H1 (cell line): ENCODE results near the gene ILDR2. TPM values are rescaled to one million over a fixed set of nuclear protein-coding genes. Genes with fewer than 3 reads are reported as not detected.

Experiments used
- CTCF ChIA-PET: fragments of 300-600 bp; sonication (Branson Sonifier 250); formaldehyde crosslinking; loops from one replicate; lab custom pipeline; 2021; ENCODE audit not compliant: partially characterized antibody; lab: Charles Lee
- POLR2A ChIA-PET: fragments of 300-600 bp; sonication (Branson Sonifier 250); formaldehyde crosslinking; loops from one replicate; lab custom pipeline; 2021; ENCODE audit warnings: inconsistent platforms; ENCODE audit not compliant: partially characterized antibody; lab: Charles Lee
- DNase-seq, 2 experiments: peaks; one replicate each; pipeline versions ENCODE4 v3.0.0 to v3.0.0-alpha.2; 2010 to 2022; ENCODE audit warnings: low spot score in 2 of 2, low read depth in 1 of 2, mixed read lengths in 1 of 2
- FAIRE-seq: peaks from 2 replicates; lab custom pipeline; 2011; peaks lifted over from hg19 to GRCh38; lab: Jason Lieb, UNC
- H2AFZ ChIP-seq: 2 replicates; pipeline ENCODE4 v1.8.1; 2012; ENCODE audit warnings: low read length, inconsistent platforms
- H2AK5ac ChIP-seq: 2 replicates; pipeline ENCODE4 v1.6.1; 2013; ENCODE audit warnings: low read depth, low read length
- H2BK120ac ChIP-seq: replicated peaks from 2 replicates; pipeline ENCODE3; 2013; ENCODE audit warnings: low read depth, low read length, inconsistent platforms
- H2BK12ac ChIP-seq: 2 replicates; pipeline ENCODE4 v1.6.1; 2013; ENCODE audit warnings: low read depth, low read length
- H2BK15ac ChIP-seq: 2 replicates; pipeline ENCODE4 v1.6.1; 2013; ENCODE audit warnings: low read length
- H2BK20ac ChIP-seq: 2 replicates; pipeline ENCODE4 v1.6.1; 2013; ENCODE audit warnings: low read length
- H2BK5ac ChIP-seq: 2 replicates; pipeline ENCODE4 v1.6.1; 2013; ENCODE audit warnings: low read depth, low read length
- H3K14ac ChIP-seq: 2 replicates; pipeline ENCODE4 v1.6.1; 2013; ENCODE audit warnings: inconsistent platforms; ENCODE audit not compliant: insufficient read length
- H3K18ac ChIP-seq: 2 replicates; pipeline ENCODE4 v1.6.1; 2013; ENCODE audit warnings: low read length; ENCODE audit errors: extremely low read depth
- H3K23ac ChIP-seq: 2 replicates; pipeline ENCODE4 v1.6.1; 2013; ENCODE audit warnings: inconsistent platforms; ENCODE audit not compliant: insufficient read length
- H3K23me2 ChIP-seq: 2 replicates; pipeline ENCODE4 v1.6.1; 2013; ENCODE audit warnings: low read depth, low read length
- H3K27ac ChIP-seq: 2 replicates; pipeline ENCODE4 v1.6.1; 2011; ENCODE audit warnings: low read depth, low read length, inconsistent platforms
- H3K27me3 ChIP-seq, 4 experiments: replicated peaks in 1 of 4; 1 replicate in 1 of 4; 2 replicates in 3 of 4; pipeline versions ENCODE4 v1.6.1 to v1.8.1; 2011 to 2013; ENCODE audit warnings: low read length in 3 of 4, mild to moderate bottlenecking in 3 of 4, inconsistent platforms in 2 of 4, mixed read lengths in 2 of 4, moderate library complexity in 1 of 4; ENCODE audit not compliant: control insufficient read depth in 3 of 4, insufficient read depth in 3 of 4; ENCODE audit errors: extremely low read depth in 1 of 4
- H3K36me3 ChIP-seq, 4 experiments: 2 replicates each; pipeline versions ENCODE4 v1.6.1 to v1.8.1; 2011 to 2013; ENCODE audit warnings: mild to moderate bottlenecking in 4 of 4, low read length in 3 of 4, moderate library complexity in 2 of 4, control low read depth in 1 of 4, inconsistent platforms in 1 of 4; ENCODE audit not compliant: insufficient read depth in 4 of 4, control insufficient read depth in 2 of 4
- H3K4ac ChIP-seq: replicated peaks from 2 replicates; pipeline ENCODE3; 2013; ENCODE audit warnings: low read length, low read depth, mixed read lengths, inconsistent platforms; ENCODE audit not compliant: insufficient read length
- H3K4me1 ChIP-seq, 4 experiments: replicated peaks in 1 of 4; 1 replicate in 1 of 4; 2 replicates in 3 of 4; pipeline versions ENCODE4 v1.6.1 to v1.8.1; 2011 to 2013; ENCODE audit warnings: low read length in 3 of 4, inconsistent platforms in 2 of 4, mixed read lengths in 1 of 4; ENCODE audit not compliant: insufficient read depth in 4 of 4, control insufficient read depth in 3 of 4
- H3K4me2 ChIP-seq, 2 experiments: 2 replicates each; pipeline versions ENCODE4 v1.6.1 to v1.8.1; 2011 to 2013; ENCODE audit warnings: low read depth in 2 of 2, low read length in 2 of 2, control low read depth in 1 of 2, inconsistent platforms in 1 of 2, mild to moderate bottlenecking in 1 of 2; ENCODE audit not compliant: insufficient read depth in 1 of 2
- H3K4me3 ChIP-seq, 4 experiments: fragments of 200-600, 300-600 bp in 1 of 4; sonication (generic), shearing (Covaris generic), sonication (Bioruptor Twin) in 1 of 4; 2 replicates each; pipeline versions ENCODE4 v1.5.1 to v1.8.1; 2011 to 2016; ENCODE audit warnings: low read length in 4 of 4, low read depth in 3 of 4, control low read depth in 2 of 4, inconsistent platforms in 2 of 4, mild to moderate bottlenecking in 2 of 4, mixed read lengths in 1 of 4, moderate library complexity in 1 of 4; ENCODE audit not compliant: insufficient read depth in 2 of 4; ENCODE audit errors: extremely low read depth in 1 of 4
- H3K56ac ChIP-seq: replicated peaks from 2 replicates; pipeline ENCODE3; 2013; ENCODE audit warnings: low read depth, mild to moderate bottlenecking, mixed read lengths, low read length, inconsistent platforms; ENCODE audit not compliant: insufficient read length
- H3K79me1 ChIP-seq: 2 replicates; pipeline ENCODE4 v1.6.1; 2013; ENCODE audit warnings: low read depth, low read length, control low read depth
- H3K79me2 ChIP-seq, 2 experiments: 2 replicates each; pipeline versions ENCODE4 v1.6.1 to v1.8.1; 2012 to 2013; ENCODE audit warnings: low read length in 2 of 2, mild to moderate bottlenecking in 2 of 2, inconsistent platforms in 1 of 2; ENCODE audit not compliant: insufficient read depth in 2 of 2, control insufficient read depth in 1 of 2
- H3K9ac ChIP-seq, 4 experiments: replicated peaks in 1 of 4; 1 replicate in 1 of 4; 2 replicates in 3 of 4; pipeline versions ENCODE4 v1.6.1 to v1.8.1; 2011 to 2013; ENCODE audit warnings: low read depth in 3 of 4, low read length in 3 of 4, control low read depth in 2 of 4, mild to moderate bottlenecking in 2 of 4, moderate library complexity in 2 of 4, inconsistent platforms in 1 of 4; ENCODE audit errors: extremely low read depth in 1 of 4
- H3K9me3 ChIP-seq, 2 experiments: 2 replicates each; pipeline versions ENCODE4 v1.6.1 to v1.8.1; 2012 to 2013; ENCODE audit warnings: mild to moderate bottlenecking in 2 of 2, moderate library complexity in 2 of 2, control low read depth in 1 of 2, inconsistent platforms in 1 of 2, low read depth in 1 of 2, low read length in 1 of 2, mixed read lengths in 1 of 2; ENCODE audit not compliant: insufficient read depth in 2 of 2
- H4K20me1 ChIP-seq, 2 experiments: replicated peaks in 1 of 2; 2 replicates each; pipeline versions ENCODE3 to v1.8.1; 2011 to 2013; ENCODE audit warnings: inconsistent platforms in 2 of 2, low read length in 2 of 2, mild to moderate bottlenecking in 1 of 2; ENCODE audit not compliant: insufficient read depth in 2 of 2, control insufficient read depth in 1 of 2
- H4K5ac ChIP-seq: 2 replicates; pipeline ENCODE4 v1.6.1; 2013; ENCODE audit warnings: low read length, low read depth, mixed read lengths, inconsistent platforms; ENCODE audit not compliant: insufficient read length
- H4K8ac ChIP-seq: 2 replicates; pipeline ENCODE4 v1.8.0; 2013; ENCODE audit warnings: mild to moderate bottlenecking, moderate library complexity, low read length, inconsistent platforms; ENCODE audit not compliant: insufficient read depth; ENCODE audit errors: extremely low read depth
- H4K91ac ChIP-seq: replicated peaks from 2 replicates; pipeline ENCODE3; 2013; ENCODE audit warnings: low read length, mixed read lengths, inconsistent platforms; ENCODE audit not compliant: insufficient read length
- BACH1 ChIP-seq: IDR thresholded peaks from 2 replicates; pipeline ENCODE4 v1.6.1; 2012; ENCODE audit warnings: low read length, improper control_type of control experiment
- CBX5 ChIP-seq: fragments of 300-800, 300-1000 bp; sonication (generic); IDR thresholded peaks from 2 replicates; pipeline ENCODE4 v1.7.1; 2016; ENCODE audit warnings: antibody characterized with exemption, low read length, low read depth
- CHD2 ChIP-seq: IDR thresholded peaks from 2 replicates; pipeline ENCODE4 v1.6.1; 2012; ENCODE audit warnings: low read length, improper control_type of control experiment
- EP300 ChIP-seq, 2 experiments: IDR thresholded peaks; 1 replicate in 1 of 2; 2 replicates in 1 of 2; pipeline ENCODE4 v1.6.1; 2011 to 2012; ENCODE audit warnings: low read depth in 2 of 2, low read length in 2 of 2, mild to moderate bottlenecking in 2 of 2, borderline replicate concordance in 1 of 2, inconsistent platforms in 1 of 2, moderate library complexity in 1 of 2
- KDM4A ChIP-seq: IDR thresholded peaks from one replicate; pipeline ENCODE4 v1.7.1; 2012; ENCODE audit warnings: low read depth, mild to moderate bottlenecking, moderate library complexity, low read length, inconsistent platforms; ENCODE audit not compliant: severe bottlenecking
- MAFK ChIP-seq: IDR thresholded peaks from 2 replicates; pipeline ENCODE4 v1.6.1; 2012; ENCODE audit warnings: low read depth, mild to moderate bottlenecking, improper control_type of control experiment, low read length
- NANOG ChIP-seq: IDR thresholded peaks from 2 replicates; pipeline ENCODE4 v1.6.1; 2011; ENCODE audit warnings: low read length, low read depth, mild to moderate bottlenecking, inconsistent platforms; ENCODE audit not compliant: insufficient read depth, poor library complexity, severe bottlenecking
- POU5F1 ChIP-seq: IDR thresholded peaks from 2 replicates; pipeline ENCODE4 v1.6.1; 2011; ENCODE audit warnings: low read depth, mild to moderate bottlenecking, low read length, moderate library complexity
- RAD21 ChIP-seq, 2 experiments: IDR thresholded peaks in 1 of 2; conservative IDR thresholded peaks in 1 of 2; 2 replicates each; pipeline ENCODE4 v1.6.1; 2011; ENCODE audit warnings: low read depth in 2 of 2, low read length in 2 of 2, improper control_type of control experiment in 1 of 2, inconsistent platforms in 1 of 2, mild to moderate bottlenecking in 1 of 2, moderate library complexity in 1 of 2
- RBBP5 ChIP-seq: IDR thresholded peaks from 2 replicates; pipeline ENCODE4 v1.7.1; 2012; ENCODE audit warnings: low read depth, mild to moderate bottlenecking, inconsistent platforms, low read length, moderate library complexity, borderline replicate concordance
- SIRT6 ChIP-seq: IDR thresholded peaks from one replicate; pipeline ENCODE4 v1.7.1; 2012; ENCODE audit warnings: low read length, inconsistent platforms
- SRF ChIP-seq: IDR thresholded peaks from 2 replicates; pipeline ENCODE4 v1.6.1; 2011; ENCODE audit warnings: mild to moderate bottlenecking, low read depth, low read length, moderate library complexity
- USF2 ChIP-seq: IDR thresholded peaks from 2 replicates; pipeline ENCODE4 v1.6.1; 2011; ENCODE audit warnings: low read length, improper control_type of control experiment
- YY1 ChIP-seq: IDR thresholded peaks from 2 replicates; pipeline ENCODE4 v1.6.1; 2011; ENCODE audit warnings: low read depth, mild to moderate bottlenecking, low read length
- polyA plus RNA-seq, 7 experiments: library from polyadenylated mRNA; depleted of rRNA in 3 of 7; stranded (reverse) in 5 of 7; unstranded in 2 of 7; fragments of >200 nt in 5 of 7; fragments of 200-250 nt in 2 of 7; gene quantifications; 1 replicate in 5 of 7; 2 replicates in 1 of 7; 4 replicates in 1 of 7; pipeline versions ENCODE4 v1.2.1 to v1.2.3, GENCODE V29; 2011 to 2013; ENCODE audit warnings: missing spikeins in 2 of 7, mixed read lengths in 2 of 7
- total RNA-seq: library from RNA; stranded (reverse); fragmentation: NEBNext Ultra II Directional; extraction: Animal tissue kit (Norgen Biotek cat#: 25700); gene quantifications from 2 replicates; pipeline ENCODE4 v1.2.1, GENCODE V29; 2021

Gene ILDR2
- total and polyA plus RNA-seq, 2 of the 8 experiments (the other 6 are each of a cell fraction or from before 2014, with no cell fraction given): 0.85 to 0.86 TPM

DNA sequence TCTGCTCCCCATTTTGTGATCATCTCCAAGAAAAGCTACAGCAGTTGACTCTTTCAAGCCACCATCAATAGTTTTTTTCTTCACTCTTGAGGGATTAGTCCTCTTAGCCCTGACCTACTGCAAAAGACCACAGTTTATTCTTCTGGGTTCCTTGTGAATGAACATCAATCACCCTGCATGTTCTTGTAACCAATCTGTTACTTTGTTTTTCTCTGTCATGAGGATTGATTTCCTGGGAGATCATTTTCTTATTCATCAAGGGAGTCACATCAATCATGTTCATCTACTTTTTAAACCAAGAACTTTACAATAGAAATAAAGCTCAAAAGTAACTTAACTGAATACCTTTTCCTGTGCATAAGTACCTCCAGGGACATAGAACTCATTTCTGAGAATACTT is 21.8 kb downstream of the ILDR2 start:
- H2BK12ac ChIP-seq: no peak overlapping the region
- H4K20me1 ChIP-seq: no peaks in the 10 kb centered on the region
- H3K27me3 ChIP-seq: peaks cover 0 to 1% (median 0%) of the 10 kb centered on the region in 4 experiments; a peak in 3 of 7 replicates
- H3K79me1 ChIP-seq: no peaks in the 10 kb centered on the region
- CTCF ChIA-PET: interaction anchor here (0.7 to 1.1 kb wide), 2 partner anchors 21 to 44 kb away, joined by 3 to 4 read pairs; no protein-coding TSS in a partner anchor
- H3K27ac ChIP-seq: no peak overlapping the region
- H2BK15ac ChIP-seq: no peak overlapping the region
- no peak overlapping the region for H3K4ac ChIP-seq
- no peak overlapping the region for H2AK5ac ChIP-seq
- no peak overlapping the region for H2BK20ac ChIP-seq
- peaks cover 4 to 16% (median 11%) of the 10 kb centered on the region in 4 experiments; a peak in 6 of 7 replicates for H3K4me1 ChIP-seq
- H4K91ac ChIP-seq: no peak overlapping the region
- no peak overlapping the region for H4K5ac ChIP-seq
- no peak overlapping the region for H2BK120ac ChIP-seq
- DNase-seq (no peak), FAIRE-seq (no peak)
- no peaks in the 10 kb centered on the region for H3K23me2 ChIP-seq
- no peaks in the 10 kb centered on the region for H3K79me2 ChIP-seq
- H2BK5ac ChIP-seq: no peak overlapping the region
- no peak overlapping the region for H3K4me3 ChIP-seq
- no peak overlapping the region for H3K14ac ChIP-seq
- no peak overlapping the region for H3K18ac ChIP-seq
- H3K23ac ChIP-seq: no peak overlapping the region
- H3K9me3 ChIP-seq: no peaks in the 10 kb centered on the region
- H4K8ac ChIP-seq: no peak overlapping the region
- H2AFZ ChIP-seq: no peak overlapping the region
- H3K4me2 ChIP-seq: no peak overlapping the region
- no peak for TF ChIP-seq SIRT6
- TF ChIP-seq POU5F1: no peak
- TF ChIP-seq EP300 (IDR thresholded peaks at IDR 0.05; ENCODE audit: borderline replicate concordance in 1 of 2, low read depth in 2 of 2, low read length in 2 of 2): no peak
- TF ChIP-seq SRF: no peak
- TF ChIP-seq YY1: no peak
- TF ChIP-seq KDM4A: no peak
- TF ChIP-seq RAD21 (IDR thresholded peaks at IDR 0.05 in 1 of 2, conservative IDR thresholded peaks at IDR 0.05 in 1 of 2; ENCODE audit: low read depth in 2 of 2, low read length in 2 of 2): no peak
- TF ChIP-seq NANOG: no peak
- TF ChIP-seq MAFK: no peak
- TF ChIP-seq CBX5: no peak
- TF ChIP-seq RBBP5: no peak
- no peak for TF ChIP-seq BACH1
- TF ChIP-seq CHD2: no peak
- no peak for TF ChIP-seq USF2
- TF ChIP-seq, all 59 proteins: peak for 0
- POLR2A ChIA-PET: interaction anchor here (0.6 kb wide), 1 partner anchor 29 kb away, joined by 3 read pairs; no protein-coding TSS in a partner anchor
- H3K36me3 ChIP-seq: no peaks in the 10 kb centered on the region
- no peak overlapping the region for H3K9ac ChIP-seq
- H3K56ac ChIP-seq: no peak overlapping the region
